OCI-LY3 (cell line): ENCODE results near the gene BBIP1.

Experiments
- EZH2phosphoT487 ChIP-seq: fragments of 200-600 bp; shearing (Covaris generic); IDR thresholded peaks from 2 replicates; pipeline ENCODE4 v1.6.1; 2018; ENCODE audit warnings: antibody characterized with exemption, mixed run types, low read depth
- TF ChIP-seq, protein P1 (sequence below): fragments of 200-600, 300-600 bp; sonication (generic); IDR thresholded peaks from 2 replicates; pipeline ENCODE4 v1.5.1; 2014; ENCODE audit warnings: antibody characterized with exemption, low read length, low read depth

DNA sequence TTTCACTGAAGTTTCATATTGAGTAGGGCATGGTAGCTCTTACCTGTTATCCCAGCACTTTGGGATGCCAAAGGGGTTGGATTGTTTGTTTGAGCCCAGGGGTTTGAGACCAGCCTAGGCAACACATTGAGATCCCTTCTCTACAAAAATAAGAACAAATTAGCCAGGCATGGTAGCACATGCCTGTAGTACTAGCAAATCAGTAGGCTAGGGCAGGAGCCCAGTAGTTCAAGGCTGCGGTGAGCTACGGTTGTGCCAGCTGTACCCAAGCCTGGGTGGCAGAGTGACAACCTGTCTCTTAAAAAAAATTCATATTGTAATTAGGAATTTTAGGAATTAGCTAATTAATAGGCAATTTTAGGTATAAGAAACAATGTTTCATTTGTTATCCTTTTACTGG is 18.0 kb downstream of the BBIP1 start:
- TF ChIP-seq, protein P1, sequence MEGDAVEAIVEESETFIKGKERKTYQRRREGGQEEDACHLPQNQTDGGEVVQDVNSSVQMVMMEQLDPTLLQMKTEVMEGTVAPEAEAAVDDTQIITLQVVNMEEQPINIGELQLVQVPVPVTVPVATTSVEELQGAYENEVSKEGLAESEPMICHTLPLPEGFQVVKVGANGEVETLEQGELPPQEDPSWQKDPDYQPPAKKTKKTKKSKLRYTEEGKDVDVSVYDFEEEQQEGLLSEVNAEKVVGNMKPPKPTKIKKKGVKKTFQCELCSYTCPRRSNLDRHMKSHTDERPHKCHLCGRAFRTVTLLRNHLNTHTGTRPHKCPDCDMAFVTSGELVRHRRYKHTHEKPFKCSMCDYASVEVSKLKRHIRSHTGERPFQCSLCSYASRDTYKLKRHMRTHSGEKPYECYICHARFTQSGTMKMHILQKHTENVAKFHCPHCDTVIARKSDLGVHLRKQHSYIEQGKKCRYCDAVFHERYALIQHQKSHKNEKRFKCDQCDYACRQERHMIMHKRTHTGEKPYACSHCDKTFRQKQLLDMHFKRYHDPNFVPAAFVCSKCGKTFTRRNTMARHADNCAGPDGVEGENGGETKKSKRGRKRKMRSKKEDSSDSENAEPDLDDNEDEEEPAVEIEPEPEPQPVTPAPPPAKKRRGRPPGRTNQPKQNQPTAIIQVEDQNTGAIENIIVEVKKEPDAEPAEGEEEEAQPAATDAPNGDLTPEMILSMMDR = no peak
- no peak for TF ChIP-seq EZH2phosphoT487
